Measurements from ENCODE around the gene AKAP8. TPM values are rescaled to one million over a fixed set of nuclear protein-coding genes. Genes with fewer than 3 reads are reported as not detected.

Gene AKAP8
- total and polyA plus RNA-seq, 2 of the 4 experiments (the other 2 are of a cell fraction): 12.2 to 13.4 TPM

DNA sequence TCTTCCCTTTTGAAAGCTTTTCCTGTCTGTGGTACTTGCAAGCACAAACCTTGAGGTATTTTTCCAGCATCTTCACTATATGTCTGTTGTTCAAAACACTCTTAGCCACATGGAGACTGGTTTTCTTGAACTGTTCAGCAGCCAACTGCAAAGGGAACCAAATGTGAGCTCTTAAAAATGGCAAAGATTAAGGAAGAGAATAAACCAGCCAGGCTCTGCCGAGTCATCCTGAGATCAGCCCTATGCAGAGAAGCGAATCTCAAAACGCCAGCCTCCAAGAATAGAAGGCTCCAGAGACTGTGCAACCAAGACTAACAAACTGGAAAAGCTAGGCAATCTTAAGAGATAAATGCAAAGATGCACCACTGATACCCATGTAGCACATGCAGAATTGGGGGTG lies 20.7 kb downstream of the AKAP8 start:
- CTCF ChIA-PET: interaction anchor here (1.4 kb wide), 1 partner anchor 78 kb away, joined by 3 read pairs; no protein-coding TSS in a partner anchor
- Histone ChIP-seq H3K4me2 (ENCODE audit: low read depth, low read length) (no peak overlapping the region), H2AK9ac (replicated peaks; ENCODE audit: low read depth, low read length, poor library complexity) (no peak overlapping the region), H4K5ac (ENCODE audit: low read depth, low read length) (peak overlapping the region; percentile 23; the same call in 1 of the 2 replicates), H2BK15ac (ENCODE audit: low read depth, low read length) (no peak overlapping the region), H4K91ac (ENCODE audit: insufficient read depth, low read depth, low read length) (no peak overlapping the region), H3K9me3 (ENCODE audit: control insufficient read depth, insufficient read depth, low read length) (no peaks in the 10 kb centered on the region), H3K27me3 (ENCODE audit: control insufficient read depth, insufficient read depth, low read length) (no peaks in the 10 kb centered on the region), H2BK120ac (ENCODE audit: low read depth, low read length) (no peak overlapping the region), H2BK5ac (ENCODE audit: low read depth, low read length, poor library complexity, severe bottlenecking) (peak overlapping the region; percentile 53), H4K8ac (ENCODE audit: low read depth in 2 of 2, low read length in 2 of 2) (no peak overlapping the region), H3K4me1 (ENCODE audit: control insufficient read depth, insufficient read depth, low read length) (peaks cover 3% of the 10 kb centered on the region; the same call in 1 of the 2 replicates), H3K56ac (ENCODE audit: extremely low read depth, insufficient read depth, low read length) (no peak overlapping the region), H4K20me1 (ENCODE audit: insufficient read depth, low read length) (peaks cover 17% of the 10 kb centered on the region), H2BK20ac (ENCODE audit: low read depth, low read length) (peak overlapping the region; percentile 8; the same call in 1 of the 2 replicates), H3K23ac (ENCODE audit: low read depth, low read length) (no peak overlapping the region), H3K79me1 (ENCODE audit: low read depth in 1 of 2, low read length in 2 of 2) (peaks cover 3 to 28% of the 10 kb centered on the region in 2 experiments; a peak in 3 of 4 replicates), H3K36me3 (ENCODE audit: control insufficient read depth, insufficient read depth, low read length) (peaks cover 59% of the 10 kb centered on the region), H2AK5ac (ENCODE audit: low read depth, low read length) (no peak overlapping the region), H3K9ac (ENCODE audit: low read depth, low read length) (no peak overlapping the region), H3K4ac (ENCODE audit: low read depth, low read length) (no peak overlapping the region; the same call in 1 of the 2 replicates), H3K14ac (replicated peaks; ENCODE audit: low read depth, low read length) (no peak overlapping the region), H3K18ac (ENCODE audit: low read depth, low read length) (peak overlapping the region; percentile 43; the same call in 1 of the 2 replicates), H3K9me1 (ENCODE audit: insufficient read depth, low read length) (no peaks in the 10 kb centered on the region), H3K27ac (ENCODE audit: insufficient read depth, low read length) (peak overlapping the region; percentile 51; the same call in 1 of the 2 replicates), H2AFZ (replicated peaks; ENCODE audit: low read length, poor library complexity) (no peak overlapping the region), H3K4me3 (ENCODE audit: insufficient read depth, low read depth, low read length) (no peak overlapping the region)
- intact Hi-C loops (cut with micrococcal nuclease): no loop called here
- 100% methylated on average over 1 of the region's 3 CpGs; no CpG with 5 or more reads in 1 of the 2 experiments for WGBS, 2 experiments (ENCODE audit: extremely low coverage in 2 of 2, insufficient read length in 1 of 2)
- in situ Hi-C loops (cut with MboI; ENCODE audit: low sequenced_read_pairs): no loop called here
- POLR2A ChIA-PET (ENCODE audit: unreplicated experiment): interaction anchor here (0.6 kb wide), 1 partner anchor 169 kb away, joined by 4 read pairs; no protein-coding TSS in a partner anchor
- DNase-seq (peak; percentile 41), ATAC-seq (ENCODE audit: low read depth) (peak; percentile 59)
- TF ChIP-seq NFE2L2 (IDR thresholded peaks at IDR 0.05; ENCODE audit: low read depth, low read length) (peak; percentile 80; the same call in 1 of the 2 replicates), BHLHE40 (IDR thresholded peaks at IDR 0.05; ENCODE audit: low read depth, low read length) (no peak)
- no TSS peak for BruUV-seq (replicated peaks)
- dilution Hi-C loops (cut with HindIII; ENCODE audit: low sequenced_read_pairs, unreplicated experiment): no loop called here

All from IMR-90 (cell line).